ENCODE results near the gene ZNF664. TPM values are rescaled to one million over a fixed set of nuclear protein-coding genes. Genes with fewer than 3 reads are reported as not detected.

ZNF664 gene
- total RNA-seq, 1 experiment from 2014 or later: 80.8 TPM

GRCh38 chr12:123983822-123984485 is 10.9 kb downstream of the ZNF664 start:
- DNase-seq (peak; percentile 84), ATAC-seq (peak; percentile 93)
- Histone ChIP-seq H3F3A (ENCODE audit: low read length, unreplicated experiment) (no peaks in the 10 kb centered on the region), H4K20me1 (ENCODE audit: low read length) (peaks cover 7% of the 10 kb centered on the region; the same call in 1 of the 2 replicates), H2AFZ (ENCODE audit: low read length) (no peak overlapping the region), H3K27ac (ENCODE audit: low read length) (no peak overlapping the region), H3K4me2 (ENCODE audit: low read length) (no peak overlapping the region), H3K27me3 (ENCODE audit: low read length) (no peaks in the 10 kb centered on the region), H3K36me3 (ENCODE audit: low read depth, low read length) (peaks cover 21% of the 10 kb centered on the region), H3K9ac (ENCODE audit: low read length) (no peak overlapping the region), H3K9me2 (replicated peaks; ENCODE audit: low read length) (no peaks in the 10 kb centered on the region), H3K9me3 (ENCODE audit: low read length) (no peaks in the 10 kb centered on the region), H3K79me2 (ENCODE audit: low read length) (peaks cover 36% of the 10 kb centered on the region), H3K4me3 (ENCODE audit: low read length) (no peak overlapping the region), H3K4me1 (ENCODE audit: insufficient read depth, low read length) (no peaks in the 10 kb centered on the region)
- ChIA-PET CTCF (interaction anchor here (1.0 kb wide), 1 partner anchor 78 kb away, joined by 8 read pairs; no protein-coding TSS in a partner anchor), POLR2A (ENCODE audit: unreplicated experiment) (no interaction called here)
- intact Hi-C loops (cut with micrococcal nuclease): loop anchor here (1.0 to 5.0 kb wide), 4 partner anchors 42 to 183 kb away; no protein-coding TSS in a partner anchor
- TF ChIP-seq EZH2phosphoT487 (IDR thresholded peaks at IDR 0.05; ENCODE audit: borderline replicate concordance, low read length) (no peak), EZH2 (IDR thresholded peaks at IDR 0.05; ENCODE audit: low read length, unreplicated experiment) (no peak), CTCF (conservative IDR thresholded peaks at IDR 0.05; ENCODE audit: low read depth, low read length) (peak; percentile 96)
- BruUV-seq (replicated peaks): no TSS peak

- DNase-seq (no peak), ATAC-seq (no peak)
- Histone ChIP-seq H3K79me2 (ENCODE audit: low read length) (peaks cover 33% of the 10 kb centered on the region), H3F3A (ENCODE audit: low read length, unreplicated experiment) (no peaks in the 10 kb centered on the region), H3K36me3 (ENCODE audit: low read depth, low read length) (peaks cover 31% of the 10 kb centered on the region), H2AFZ (ENCODE audit: low read length) (no peak overlapping the region), H3K9ac (ENCODE audit: low read length) (no peak overlapping the region), H3K4me3 (ENCODE audit: low read length) (no peak overlapping the region), H3K27me3 (ENCODE audit: low read length) (no peaks in the 10 kb centered on the region), H3K9me2 (replicated peaks; ENCODE audit: low read length) (no peaks in the 10 kb centered on the region), H3K4me2 (ENCODE audit: low read length) (no peak overlapping the region), H3K4me1 (ENCODE audit: insufficient read depth, low read length) (no peaks in the 10 kb centered on the region), H4K20me1 (ENCODE audit: low read length) (peaks cover 7% of the 10 kb centered on the region; the same call in 1 of the 2 replicates), H3K27ac (ENCODE audit: low read length) (no peak overlapping the region), H3K9me3 (ENCODE audit: low read length) (no peaks in the 10 kb centered on the region)
- TF ChIP-seq EZH2 (IDR thresholded peaks at IDR 0.05; ENCODE audit: low read length, unreplicated experiment): no peak
- no peak for TF ChIP-seq EZH2phosphoT487 (IDR thresholded peaks at IDR 0.05; ENCODE audit: borderline replicate concordance, low read length)
- TF ChIP-seq CTCF (conservative IDR thresholded peaks at IDR 0.05; ENCODE audit: low read depth, low read length): no peak
- intact Hi-C loops (cut with micrococcal nuclease): loop anchor here (1.0 to 5.0 kb wide), 2 partner anchors 43 to 80 kb away; no protein-coding TSS in a partner anchor
- POLR2A ChIA-PET (ENCODE audit: unreplicated experiment): no interaction called here
- no TSS peak for BruUV-seq (replicated peaks)
- CTCF ChIA-PET: no interaction called here
Measured at GRCh38 chr12:123984903-123985302, 11.9 kb downstream of the ZNF664 start.
